ENCODE results near the gene MAP4K4.

MAP4K4 gene

GRCh38 chr2:101842471-101842870, 145.0 kb downstream of the MAP4K4 start:
- no peak for DNase-seq (ENCODE audit: extremely low read depth, low read depth)
- no peak for TF ChIP-seq CTCF (IDR thresholded peaks at IDR 0.05; ENCODE audit: low read depth, low read length)

GRCh38 chr2:101843048-101843447, 145.5 kb downstream of the MAP4K4 start:
- DNase-seq (ENCODE audit: extremely low read depth, low read depth), result peak; percentile 65
- TF ChIP-seq CTCF (IDR thresholded peaks at IDR 0.05; ENCODE audit: low read depth, low read length), result no peak

GRCh38 chr2:101843471-101843870, 146.0 kb downstream of the MAP4K4 start:
- no peak for TF ChIP-seq CTCF (IDR thresholded peaks at IDR 0.05; ENCODE audit: low read depth, low read length)
- DNase-seq (ENCODE audit: extremely low read depth, low read depth), result no peak

DNA sequence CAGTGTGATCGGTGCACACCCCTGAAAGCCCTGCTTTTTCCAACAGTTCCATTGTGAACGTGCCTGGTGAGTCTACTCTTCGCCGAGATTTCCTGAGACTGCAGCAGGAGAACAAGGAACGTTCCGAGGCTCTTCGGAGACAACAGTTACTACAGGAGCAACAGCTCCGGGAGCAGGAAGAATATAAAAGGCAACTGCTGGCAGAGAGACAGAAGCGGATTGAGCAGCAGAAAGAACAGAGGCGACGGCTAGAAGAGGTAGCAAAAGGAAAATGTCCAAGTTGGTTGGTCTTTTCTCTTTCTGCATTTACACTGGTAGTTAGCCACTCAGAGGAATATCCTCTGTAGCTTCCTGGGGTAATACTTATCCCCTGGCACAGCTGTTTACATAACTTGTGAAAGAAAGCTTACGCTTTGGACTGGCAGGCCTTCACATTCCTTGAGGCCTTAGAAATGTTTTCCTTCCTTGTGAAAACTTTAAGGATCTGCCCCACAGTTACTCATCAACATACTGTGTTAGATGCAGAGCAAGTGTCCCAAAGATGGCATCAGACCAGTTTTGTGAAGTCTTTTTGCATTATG, 146.6 kb downstream of the MAP4K4 start:
- no peak for DNase-seq (ENCODE audit: extremely low read depth, low read depth)
- no peak for TF ChIP-seq CTCF (IDR thresholded peaks at IDR 0.05; ENCODE audit: low read depth, low read length)

GRCh38 chr2:101846973-101847372, 149.5 kb downstream of the MAP4K4 start:
- no peak for DNase-seq (ENCODE audit: extremely low read depth, low read depth)
- TF ChIP-seq CTCF (IDR thresholded peaks at IDR 0.05; ENCODE audit: low read depth, low read length), result no peak

- TF ChIP-seq CTCF (IDR thresholded peaks at IDR 0.05; ENCODE audit: low read depth, low read length), result no peak
- DNase-seq (ENCODE audit: extremely low read depth, low read depth), result no peak
Observed at GRCh38 chr2:101847661-101848339, 150.3 kb downstream of the MAP4K4 start.

DNA sequence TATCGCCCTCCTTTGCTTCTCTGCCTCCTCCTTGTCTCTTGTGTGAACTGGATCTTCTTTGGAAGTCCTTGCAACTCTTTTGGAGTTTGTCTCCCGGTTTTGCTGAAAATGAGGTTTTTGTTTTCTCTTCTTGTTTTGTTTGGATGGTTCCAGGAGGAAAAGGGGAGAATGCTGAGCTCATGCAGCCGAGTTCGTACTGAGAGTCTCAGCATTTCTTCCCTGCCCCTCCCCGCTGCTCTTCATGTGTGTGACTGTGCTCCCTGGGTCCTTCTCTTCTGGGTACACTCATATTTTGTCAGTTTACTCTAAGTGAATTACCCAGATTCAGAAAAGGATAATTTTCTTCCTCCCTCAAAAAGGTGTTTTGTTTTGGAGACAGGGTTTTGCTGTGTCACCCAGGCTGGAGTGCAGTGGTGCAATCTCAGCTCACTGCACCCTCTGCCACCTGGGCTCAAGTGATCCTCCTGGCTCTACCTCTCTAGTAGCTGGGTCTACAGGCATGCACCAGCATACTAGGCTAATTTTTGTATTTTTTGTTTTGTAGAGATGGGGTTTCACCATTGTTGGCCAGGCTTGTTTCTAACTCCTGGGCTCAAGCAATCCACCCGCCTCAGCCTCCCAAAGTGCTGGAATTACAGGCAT, 151.4 kb downstream of the MAP4K4 start:
- DNase-seq (ENCODE audit: extremely low read depth, low read depth), result no peak
- no peak for TF ChIP-seq CTCF (IDR thresholded peaks at IDR 0.05; ENCODE audit: low read depth, low read length)

Measured in AG09319 (cell line).